ENCODE results near the gene ATXN7L1.

ATXN7L1 gene

GRCh38 chr7:105622106-105622731 lies 254.2 kb downstream of the ATXN7L1 start:
- Histone ChIP-seq H3K36me3 (ENCODE audit: control insufficient read depth in 2 of 2, insufficient read depth in 2 of 2, low read length in 2 of 2) (peaks cover 12 to 17% of the 10 kb centered on the region in 2 donors), H3K4me1 (ENCODE audit: control insufficient read depth, insufficient read depth, low read length) (peaks cover 22% of the 10 kb centered on the region), H3K27me3 (ENCODE audit: control insufficient read depth in 1 of 2, insufficient read depth in 2 of 2, low read length in 2 of 2) (no peaks in the 10 kb centered on the region), H3K27ac (ENCODE audit: low read length) (peak overlapping the region; percentile 71), H3K4me3 (ENCODE audit: low read length in 2 of 2) (peak overlapping the region in 1 of 2 donors; percentile 47), H3K9me3 (ENCODE audit: control insufficient read depth in 2 of 2, low read length in 2 of 2) (no peaks in the 10 kb centered on the region), H3K9ac (ENCODE audit: low read length in 2 of 2) (no peak overlapping the region)

DNA sequence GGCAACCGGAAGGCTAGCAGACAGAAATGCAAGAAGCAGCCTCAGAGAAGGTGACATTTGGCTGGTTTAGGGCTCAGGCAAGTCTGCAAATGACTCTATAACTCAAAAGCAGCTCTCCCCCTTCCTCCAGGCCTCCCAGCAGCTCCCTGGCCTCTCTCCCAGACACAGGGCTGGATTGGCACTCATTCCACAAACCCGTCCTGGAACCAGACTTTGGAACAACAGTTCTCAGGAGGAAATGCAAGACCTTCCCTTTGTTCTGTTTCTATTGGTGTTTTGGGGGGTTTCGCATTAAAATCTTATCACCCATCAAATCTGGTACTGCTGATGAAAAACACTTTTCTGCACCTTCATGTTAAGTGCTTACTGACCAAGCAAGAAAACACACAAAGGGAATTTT lies 254.8 kb downstream of the ATXN7L1 start:
- Histone ChIP-seq H3K4me3 (ENCODE audit: low read length in 2 of 2) (peak overlapping the region in 1 of 2 donors; percentile 47), H3K27me3 (ENCODE audit: control insufficient read depth in 1 of 2, insufficient read depth in 2 of 2, low read length in 2 of 2) (no peaks in the 10 kb centered on the region), H3K36me3 (ENCODE audit: control insufficient read depth in 2 of 2, insufficient read depth in 2 of 2, low read length in 2 of 2) (peaks cover 12 to 17% of the 10 kb centered on the region in 2 donors), H3K9ac (ENCODE audit: low read length in 2 of 2) (no peak overlapping the region), H3K27ac (ENCODE audit: low read length) (peak overlapping the region; percentile 71), H3K4me1 (ENCODE audit: control insufficient read depth, insufficient read depth, low read length) (peaks cover 22% of the 10 kb centered on the region), H3K9me3 (ENCODE audit: control insufficient read depth in 2 of 2, low read length in 2 of 2) (no peaks in the 10 kb centered on the region)

GRCh38 chr7:105621176-105621575 lies 255.2 kb downstream of the ATXN7L1 start:
- Histone ChIP-seq H3K4me1 (ENCODE audit: control insufficient read depth, insufficient read depth, low read length) (peaks cover 22% of the 10 kb centered on the region), H3K27me3 (ENCODE audit: control insufficient read depth in 1 of 2, insufficient read depth in 2 of 2, low read length in 2 of 2) (no peaks in the 10 kb centered on the region), H3K9me3 (ENCODE audit: control insufficient read depth in 2 of 2, low read length in 2 of 2) (no peaks in the 10 kb centered on the region), H3K36me3 (ENCODE audit: control insufficient read depth in 2 of 2, insufficient read depth in 2 of 2, low read length in 2 of 2) (peaks cover 12 to 22% of the 10 kb centered on the region in 2 donors), H3K9ac (ENCODE audit: low read length in 2 of 2) (peak overlapping the region in 1 of 2 donors; percentile 21), H3K4me3 (ENCODE audit: low read length in 2 of 2) (peak overlapping the region in 1 of 2 donors; percentile 35), H3K27ac (ENCODE audit: low read length) (peak overlapping the region; percentile 71)

- no peak overlapping the region for H3K27ac ChIP-seq (ENCODE audit: low read length)
- peaks cover 22% of the 10 kb centered on the region for H3K4me1 ChIP-seq (ENCODE audit: control insufficient read depth, insufficient read depth, low read length)
- H3K9ac ChIP-seq (ENCODE audit: low read length in 2 of 2): no peak overlapping the region
- H3K9me3 ChIP-seq (ENCODE audit: control insufficient read depth in 2 of 2, low read length in 2 of 2): no peaks in the 10 kb centered on the region
- H3K27me3 ChIP-seq (ENCODE audit: control insufficient read depth in 1 of 2, insufficient read depth in 2 of 2, low read length in 2 of 2): no peaks in the 10 kb centered on the region
- H3K36me3 ChIP-seq (ENCODE audit: control insufficient read depth in 2 of 2, insufficient read depth in 2 of 2, low read length in 2 of 2): peaks cover 14 to 32% of the 10 kb centered on the region in 2 donors
- no peak overlapping the region for H3K4me3 ChIP-seq (ENCODE audit: low read length in 2 of 2)
Observed at GRCh38 chr7:105619590-105619989, 256.8 kb downstream of the ATXN7L1 start.

DNA sequence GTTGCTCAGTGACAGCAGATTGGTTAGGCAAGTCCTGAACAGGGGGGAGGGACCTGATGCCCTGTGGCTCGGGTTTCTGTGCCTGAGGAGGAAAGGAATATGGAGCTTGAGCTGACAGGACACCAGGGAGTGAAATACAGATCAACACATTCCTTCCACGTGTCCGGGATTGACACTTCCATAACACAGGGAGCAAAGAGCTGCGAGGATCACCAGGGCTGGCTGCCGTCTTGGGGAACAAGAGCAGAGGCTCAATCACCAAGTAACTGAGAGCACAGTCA lies 258.4 kb downstream of the ATXN7L1 start:
- Histone ChIP-seq H3K4me3 (ENCODE audit: low read length in 2 of 2) (no peak overlapping the region), H3K36me3 (ENCODE audit: control insufficient read depth in 2 of 2, insufficient read depth in 2 of 2, low read length in 2 of 2) (peaks cover 21 to 36% of the 10 kb centered on the region in 2 donors), H3K9ac (ENCODE audit: low read length in 2 of 2) (no peak overlapping the region), H3K27me3 (ENCODE audit: control insufficient read depth in 1 of 2, insufficient read depth in 2 of 2, low read length in 2 of 2) (no peaks in the 10 kb centered on the region), H3K9me3 (ENCODE audit: control insufficient read depth in 2 of 2, low read length in 2 of 2) (no peaks in the 10 kb centered on the region), H3K27ac (ENCODE audit: low read length) (no peak overlapping the region), H3K4me1 (ENCODE audit: control insufficient read depth, insufficient read depth, low read length) (peaks cover 22% of the 10 kb centered on the region)

DNA sequence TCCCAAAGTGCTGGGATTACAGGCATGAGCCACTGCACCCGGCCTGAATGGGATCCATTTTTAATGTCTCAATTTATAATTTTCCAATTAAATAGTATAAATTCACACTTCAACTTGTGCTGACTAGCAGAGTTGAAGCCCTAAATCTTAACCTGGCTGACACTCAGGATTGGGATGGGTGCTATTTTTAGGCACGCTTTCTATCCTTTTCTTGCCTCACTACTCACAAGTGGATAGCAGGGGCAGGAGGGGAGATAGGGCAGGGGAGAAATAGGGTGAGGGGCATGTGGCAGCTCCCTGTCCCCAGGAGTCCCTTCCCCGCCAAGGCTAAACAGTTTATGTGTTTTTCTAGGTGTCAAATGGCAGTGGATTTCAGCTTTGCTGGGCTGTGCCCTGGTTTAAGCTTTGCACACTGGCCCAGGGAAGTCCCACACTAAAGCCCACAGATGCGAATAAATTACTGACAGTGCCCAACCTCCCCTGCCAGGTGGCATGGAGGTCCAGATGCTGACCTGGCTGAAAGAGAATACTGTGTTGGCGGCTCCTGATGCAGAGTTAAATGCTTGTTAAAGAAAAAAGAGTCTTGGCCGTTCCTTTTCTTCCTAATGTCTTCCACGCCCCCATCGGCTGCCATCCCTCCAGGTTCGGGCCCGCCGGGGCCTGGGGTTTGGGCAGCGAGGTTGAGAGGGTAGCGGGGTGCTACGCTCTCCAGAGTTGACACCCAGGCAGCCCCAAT lies 259.0 kb downstream of the ATXN7L1 start:
- H3K27ac ChIP-seq (ENCODE audit: low read length): no peak overlapping the region
- H3K9me3 ChIP-seq (ENCODE audit: control insufficient read depth in 2 of 2, low read length in 2 of 2): no peaks in the 10 kb centered on the region
- H3K27me3 ChIP-seq (ENCODE audit: control insufficient read depth in 1 of 2, insufficient read depth in 2 of 2, low read length in 2 of 2): no peaks in the 10 kb centered on the region
- no peak overlapping the region for H3K9ac ChIP-seq (ENCODE audit: low read length in 2 of 2)
- H3K4me1 ChIP-seq (ENCODE audit: control insufficient read depth, insufficient read depth, low read length): peaks cover 18% of the 10 kb centered on the region
- peaks cover 23 to 39% of the 10 kb centered on the region in 2 donors for H3K36me3 ChIP-seq (ENCODE audit: control insufficient read depth in 2 of 2, insufficient read depth in 2 of 2, low read length in 2 of 2)
- H3K4me3 ChIP-seq (ENCODE audit: low read length in 2 of 2): no peak overlapping the region

- H3K9me3 ChIP-seq (ENCODE audit: control insufficient read depth in 2 of 2, low read length in 2 of 2): no peaks in the 10 kb centered on the region
- H3K27me3 ChIP-seq (ENCODE audit: control insufficient read depth in 1 of 2, insufficient read depth in 2 of 2, low read length in 2 of 2): no peaks in the 10 kb centered on the region
- H3K9ac ChIP-seq (ENCODE audit: low read length in 2 of 2): no peak overlapping the region
- no peak overlapping the region for H3K4me3 ChIP-seq (ENCODE audit: low read length in 2 of 2)
- H3K36me3 ChIP-seq (ENCODE audit: control insufficient read depth in 2 of 2, insufficient read depth in 2 of 2, low read length in 2 of 2): peaks cover 23 to 43% of the 10 kb centered on the region in 2 donors
- H3K27ac ChIP-seq (ENCODE audit: low read length): no peak overlapping the region
- no peaks in the 10 kb centered on the region for H3K4me1 ChIP-seq (ENCODE audit: control insufficient read depth, insufficient read depth, low read length)
Observed at GRCh38 chr7:105614341-105614840, 262.0 kb downstream of the ATXN7L1 start.

GRCh38 chr7:105613611-105614330 lies 262.6 kb downstream of the ATXN7L1 start:
- Histone ChIP-seq H3K9me3 (ENCODE audit: control insufficient read depth in 2 of 2, low read length in 2 of 2) (no peaks in the 10 kb centered on the region), H3K4me3 (ENCODE audit: low read length in 2 of 2) (no peak overlapping the region), H3K4me1 (ENCODE audit: control insufficient read depth, insufficient read depth, low read length) (no peaks in the 10 kb centered on the region), H3K9ac (ENCODE audit: low read length in 2 of 2) (no peak overlapping the region), H3K27ac (ENCODE audit: low read length) (no peak overlapping the region), H3K36me3 (ENCODE audit: control insufficient read depth in 2 of 2, insufficient read depth in 2 of 2, low read length in 2 of 2) (peaks cover 23 to 43% of the 10 kb centered on the region in 2 donors), H3K27me3 (ENCODE audit: control insufficient read depth in 1 of 2, insufficient read depth in 2 of 2, low read length in 2 of 2) (no peaks in the 10 kb centered on the region)

DNA sequence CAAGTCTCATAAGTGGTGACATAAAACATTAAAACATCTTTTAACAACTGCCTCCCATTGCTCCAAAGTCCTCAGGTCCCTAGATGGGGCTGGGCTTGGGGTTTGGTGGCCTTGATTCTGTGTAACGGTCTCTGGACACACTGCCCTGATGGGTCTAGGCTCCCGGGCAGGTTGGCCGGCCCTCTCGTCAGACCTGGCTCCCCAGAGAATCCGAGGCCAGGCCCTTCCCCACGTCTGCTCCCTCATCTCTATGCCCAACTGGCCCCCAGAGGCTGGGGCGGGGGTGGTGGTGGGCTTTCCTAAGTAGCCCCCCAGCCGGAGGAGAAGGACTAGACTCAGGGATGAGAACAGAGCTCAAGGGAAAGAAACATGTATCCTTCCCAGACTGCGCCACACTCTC lies 263.6 kb downstream of the ATXN7L1 start:
- peaks cover 18 to 40% of the 10 kb centered on the region in 2 donors for H3K36me3 ChIP-seq (ENCODE audit: control insufficient read depth in 2 of 2, insufficient read depth in 2 of 2, low read length in 2 of 2)
- H3K9me3 ChIP-seq (ENCODE audit: control insufficient read depth in 2 of 2, low read length in 2 of 2): no peaks in the 10 kb centered on the region
- no peak overlapping the region for H3K4me3 ChIP-seq (ENCODE audit: low read length in 2 of 2)
- H3K27me3 ChIP-seq (ENCODE audit: control insufficient read depth in 1 of 2, insufficient read depth in 2 of 2, low read length in 2 of 2): no peaks in the 10 kb centered on the region
- H3K27ac ChIP-seq (ENCODE audit: low read length): no peak overlapping the region
- H3K4me1 ChIP-seq (ENCODE audit: control insufficient read depth, insufficient read depth, low read length): peaks cover 2% of the 10 kb centered on the region
- H3K9ac ChIP-seq (ENCODE audit: low read length in 2 of 2): no peak overlapping the region

DNA sequence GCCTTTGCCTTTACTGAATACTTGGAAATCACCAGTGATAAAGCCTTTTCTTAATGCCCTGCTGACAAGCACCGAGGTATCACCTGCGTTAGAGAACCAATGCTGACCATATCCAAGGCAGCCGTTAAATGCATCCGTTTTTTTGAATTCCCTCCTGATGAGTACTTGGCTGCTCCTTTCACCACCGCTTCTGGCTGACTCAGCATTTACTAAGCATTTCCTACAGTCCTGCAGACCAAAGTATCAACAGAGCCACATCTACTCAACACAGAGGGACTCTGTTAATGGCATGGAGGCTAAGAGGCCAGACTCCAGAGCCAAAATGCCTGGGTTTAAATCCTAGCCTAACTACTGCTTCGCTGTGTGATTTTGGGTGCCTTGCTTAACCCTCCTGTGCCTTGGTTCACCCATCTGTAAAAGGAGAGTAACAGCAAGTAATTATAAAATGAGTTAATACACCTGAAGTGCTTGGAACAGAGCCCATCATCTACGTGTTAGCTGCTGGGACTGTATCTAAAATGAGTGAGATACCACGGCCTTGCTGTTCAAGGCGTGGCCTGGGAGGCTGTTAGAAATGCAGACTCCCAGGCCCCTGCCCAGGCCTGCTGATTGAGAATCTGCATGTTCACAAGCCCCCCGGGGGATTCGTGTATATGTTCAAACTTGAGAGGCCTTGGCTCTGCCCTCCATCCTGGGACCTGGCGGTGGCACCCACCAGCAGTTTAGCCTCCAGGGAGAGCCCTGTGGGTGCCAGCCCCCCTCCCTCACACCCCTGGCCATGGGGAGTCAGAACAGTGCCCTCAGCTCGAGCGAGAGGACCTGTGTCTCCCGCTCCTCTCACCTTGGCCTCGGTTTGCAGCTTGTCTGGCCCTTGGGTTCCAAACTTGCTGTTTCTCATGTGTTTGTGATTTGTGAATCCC lies 264.3 kb downstream of the ATXN7L1 start:
- Histone ChIP-seq H3K9me3 (ENCODE audit: control insufficient read depth in 2 of 2, low read length in 2 of 2) (no peaks in the 10 kb centered on the region), H3K4me3 (ENCODE audit: low read length in 2 of 2) (no peak overlapping the region), H3K4me1 (ENCODE audit: control insufficient read depth, insufficient read depth, low read length) (peaks cover 2% of the 10 kb centered on the region), H3K27ac (ENCODE audit: low read length) (no peak overlapping the region), H3K9ac (ENCODE audit: low read length in 2 of 2) (no peak overlapping the region), H3K27me3 (ENCODE audit: control insufficient read depth in 1 of 2, insufficient read depth in 2 of 2, low read length in 2 of 2) (no peaks in the 10 kb centered on the region), H3K36me3 (ENCODE audit: control insufficient read depth in 2 of 2, insufficient read depth in 2 of 2, low read length in 2 of 2) (peaks cover 18 to 39% of the 10 kb centered on the region in 2 donors)

Data from stomach smooth muscle (tissue), 2 donors.